Right atrium auricular region (tissue), 2 donors: ENCODE data around the gene KANK2. TPM values are rescaled to one million over a fixed set of nuclear protein-coding genes. Genes with fewer than 3 reads are reported as not detected.

ENCODE experiments used
- DNase-seq: peaks from one replicate; pipeline ENCODE4 v3.0.0-alpha.2; 2019; ENCODE audit warnings: low spot score
- H3K27ac ChIP-seq, 2 donors: fragments of 200-600 bp; sonication (generic); 1 replicate in 1 of 2; 2 replicates in 1 of 2; pipeline ENCODE4 v1.5.1; 2016 to 2019
- H3K27me3 ChIP-seq, 2 donors: fragments of 200-600 bp; sonication (generic); one replicate each; pipeline versions ENCODE4 v1.5.1 to v1.6.0; 2017 to 2019
- H3K36me3 ChIP-seq: fragments of 200-600 bp; sonication (generic); one replicate; pipeline ENCODE4 v1.5.1; 2016
- H3K4me1 ChIP-seq, 2 donors: fragments of 200-600 bp; sonication (generic); one replicate each; pipeline versions ENCODE4 v1.5.1 to v1.6.0; 2017 to 2019
- H3K4me3 ChIP-seq, 2 donors: fragments of 200-600 bp; sonication (generic); 1 replicate in 1 of 2; 2 replicates in 1 of 2; pipeline ENCODE4 v1.5.1; 2017 to 2019; ENCODE audit warnings: mild to moderate bottlenecking in 1 of 2, moderate library complexity in 1 of 2
- H3K9me3 ChIP-seq, 2 donors: fragments of 200-600 bp; sonication (generic); one replicate each; pipeline ENCODE4 v1.5.1; 2019
- total RNA-seq, 2 donors: library from RNA; depleted of rRNA; stranded (reverse); fragments of >200 nt; gene quantifications; one replicate each; pipeline ENCODE4 v1.1.0, GENCODE V29; 2016
- TF ChIP-seq, protein P1 (sequence below), 2 donors: fragments of 200-600 bp; sonication (generic); IDR thresholded peaks; one replicate each; pipeline ENCODE4 v1.5.1; 2019; ENCODE audit warnings: antibody characterized with exemption in 2 of 2

Gene KANK2
- 100 to 1,000 TPM; 445 to 622 TPM for total RNA-seq

DNA sequence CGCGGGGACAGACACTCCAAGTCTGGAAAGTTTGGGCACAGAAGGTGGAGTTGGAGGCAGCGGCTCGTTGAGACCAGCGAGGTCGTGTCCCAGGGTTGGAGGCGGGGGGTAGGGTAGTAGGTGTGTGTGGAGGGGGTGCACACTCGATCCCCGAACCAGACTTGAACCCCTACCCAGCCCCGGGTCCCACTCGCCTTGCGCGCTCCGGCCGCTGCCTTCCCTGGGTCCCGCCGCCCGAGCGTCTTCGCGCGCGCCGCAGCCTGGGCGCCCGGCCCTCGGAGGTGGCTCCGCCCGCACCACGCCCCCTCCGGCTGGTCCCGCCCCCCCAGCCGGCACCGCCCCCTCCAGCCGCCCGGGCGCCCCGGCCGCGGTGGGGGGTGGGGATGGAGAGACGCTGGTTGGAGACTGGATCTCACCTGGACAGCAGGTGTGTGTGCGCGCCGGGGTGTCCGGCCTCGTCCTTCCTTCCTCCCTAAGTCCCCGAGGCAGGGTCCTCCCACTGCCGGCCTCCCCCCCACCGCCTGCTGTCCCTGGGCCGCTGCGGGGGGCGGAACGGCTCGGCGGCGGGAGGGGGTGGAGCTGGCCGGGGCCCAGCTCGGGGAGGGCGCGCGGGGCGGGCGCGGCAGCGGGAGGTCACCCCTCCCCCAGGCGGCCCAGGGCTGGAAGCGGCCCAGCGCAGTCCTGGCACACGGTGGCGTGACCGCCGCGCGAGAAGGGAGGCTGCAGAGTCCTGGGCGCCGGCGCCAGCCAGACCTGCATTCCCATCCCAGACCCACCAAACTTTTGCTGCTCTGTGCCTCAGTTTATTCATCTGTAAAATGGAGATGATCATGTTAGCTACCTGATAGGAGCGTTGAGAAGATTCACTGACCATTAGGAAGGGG lies at the start of gene KANK2:
Gene KANK2, minus strand, starts transcription at position 255 of the 884 bp plus-strand sequence. CDS start 3,034 bp downstream, outside the sequence.
- peak within 1 kb of the TSS; percentile 95 to 96 for H3K27ac ChIP-seq
- no peaks in the 10 kb centered on the region for H3K9me3 ChIP-seq
- peak; percentile 79 for DNase-seq
- H3K4me3 ChIP-seq = peak within 1 kb of the TSS; percentile 67 to 82
- H3K36me3 ChIP-seq = peaks cover 35% of the 10 kb centered on the region
- H3K27me3 ChIP-seq = no peaks in the 10 kb centered on the region
- peaks cover 3 to 65% of the 10 kb centered on the region in 2 donors for H3K4me1 ChIP-seq
- TF ChIP-seq, protein P1, sequence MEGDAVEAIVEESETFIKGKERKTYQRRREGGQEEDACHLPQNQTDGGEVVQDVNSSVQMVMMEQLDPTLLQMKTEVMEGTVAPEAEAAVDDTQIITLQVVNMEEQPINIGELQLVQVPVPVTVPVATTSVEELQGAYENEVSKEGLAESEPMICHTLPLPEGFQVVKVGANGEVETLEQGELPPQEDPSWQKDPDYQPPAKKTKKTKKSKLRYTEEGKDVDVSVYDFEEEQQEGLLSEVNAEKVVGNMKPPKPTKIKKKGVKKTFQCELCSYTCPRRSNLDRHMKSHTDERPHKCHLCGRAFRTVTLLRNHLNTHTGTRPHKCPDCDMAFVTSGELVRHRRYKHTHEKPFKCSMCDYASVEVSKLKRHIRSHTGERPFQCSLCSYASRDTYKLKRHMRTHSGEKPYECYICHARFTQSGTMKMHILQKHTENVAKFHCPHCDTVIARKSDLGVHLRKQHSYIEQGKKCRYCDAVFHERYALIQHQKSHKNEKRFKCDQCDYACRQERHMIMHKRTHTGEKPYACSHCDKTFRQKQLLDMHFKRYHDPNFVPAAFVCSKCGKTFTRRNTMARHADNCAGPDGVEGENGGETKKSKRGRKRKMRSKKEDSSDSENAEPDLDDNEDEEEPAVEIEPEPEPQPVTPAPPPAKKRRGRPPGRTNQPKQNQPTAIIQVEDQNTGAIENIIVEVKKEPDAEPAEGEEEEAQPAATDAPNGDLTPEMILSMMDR (IDR thresholded peaks at IDR 0.05) = peak in 1 of 2 donors; percentile 30

DNA sequence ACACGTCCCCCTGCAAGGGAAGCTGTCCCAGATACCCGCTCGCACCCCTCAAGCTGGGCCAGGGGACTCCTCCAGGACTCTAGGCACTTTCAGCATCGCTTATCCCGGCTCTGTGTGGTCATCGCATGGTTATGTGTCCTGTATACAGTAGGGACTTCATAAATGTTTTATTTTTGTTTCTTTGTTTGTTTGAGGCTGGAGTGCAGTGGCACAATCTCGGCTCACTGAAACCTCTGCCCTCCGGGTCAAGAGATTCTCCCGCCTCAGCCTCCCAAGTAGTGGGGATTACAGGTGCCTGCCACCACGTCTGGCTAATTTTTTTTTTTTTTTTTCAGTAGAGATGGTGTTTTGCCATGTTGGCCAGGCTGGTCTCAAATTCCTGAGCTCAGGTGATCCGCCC lies 49.6 kb upstream of the KANK2 start:
- peaks cover 28% of the 10 kb centered on the region for H3K36me3 ChIP-seq
- peak overlapping the region; percentile 58 to 78 for H3K27ac ChIP-seq
- no peaks in the 10 kb centered on the region for H3K9me3 ChIP-seq
- DNase-seq = no peak
- no peak overlapping the region for H3K4me3 ChIP-seq
- H3K27me3 ChIP-seq = no peaks in the 10 kb centered on the region
- H3K4me1 ChIP-seq = peaks cover 0 to 30% of the 10 kb centered on the region in 2 donors
- TF ChIP-seq, protein P1 (IDR thresholded peaks at IDR 0.05) = no peak

DNA sequence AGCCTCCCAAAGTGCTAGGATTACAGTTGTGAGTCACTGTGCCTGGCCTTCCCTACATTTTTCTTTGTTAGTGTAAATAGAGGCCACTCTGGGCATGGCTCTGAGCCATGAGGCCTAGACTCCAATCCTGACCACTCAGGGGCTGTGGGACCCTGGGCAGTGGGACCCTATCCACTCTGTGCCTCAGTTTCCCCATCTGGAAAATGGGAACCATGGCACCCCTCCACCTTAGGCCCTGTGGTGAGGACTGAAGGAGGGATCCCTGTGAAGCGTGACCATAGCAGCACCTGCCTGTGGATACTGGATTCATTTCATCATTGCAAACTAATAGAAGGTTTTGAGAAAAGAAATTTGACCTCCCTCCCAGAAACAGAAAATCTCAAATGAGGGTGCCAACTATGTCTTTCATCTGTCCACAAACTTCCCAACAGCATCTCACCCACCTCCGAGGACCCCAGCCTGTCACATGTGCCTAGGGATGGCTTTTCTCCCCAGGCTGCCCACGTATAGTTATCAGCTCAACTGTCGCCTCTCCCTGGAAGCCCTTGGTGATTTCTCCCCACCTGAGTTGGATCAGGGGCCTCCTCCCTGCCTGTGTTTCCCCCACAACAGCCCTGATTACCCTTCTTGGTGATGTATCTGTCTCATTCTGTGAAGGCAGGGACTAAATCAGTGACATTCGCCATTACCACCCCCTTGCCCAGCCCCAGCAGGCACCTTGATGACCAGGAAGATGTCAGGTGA lies 47.7 kb upstream of the KANK2 start:
- TF ChIP-seq, protein P1 (IDR thresholded peaks at IDR 0.05) = no peak
- Histone ChIP-seq H3K4me3 (no peak overlapping the region), H3K9me3 (no peaks in the 10 kb centered on the region), H3K27ac (peak overlapping the region in 1 of 2 donors; percentile 31), H3K27me3 (no peaks in the 10 kb centered on the region), H3K36me3 (peaks cover 18% of the 10 kb centered on the region), H3K4me1 (peaks cover 0 to 28% of the 10 kb centered on the region in 2 donors)
- DNase-seq = no peak

DNA sequence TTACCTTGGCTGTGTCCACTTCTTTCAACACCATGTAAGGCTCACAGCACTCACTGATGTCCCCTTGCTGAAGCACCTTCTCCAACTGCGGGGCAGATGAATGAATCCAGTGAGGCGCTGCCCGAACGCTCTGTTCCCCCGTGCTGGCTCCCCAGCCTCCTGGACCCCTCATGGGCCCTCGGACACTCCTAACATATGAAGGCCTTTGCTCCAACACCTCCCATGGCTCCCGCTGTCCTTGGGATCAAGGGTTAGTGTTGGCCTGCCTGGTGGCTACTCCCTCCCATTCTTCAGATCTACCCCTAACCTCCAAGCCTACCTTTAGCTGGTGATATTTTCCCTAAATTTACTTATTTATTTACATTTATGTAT lies 46.4 kb upstream of the KANK2 start:
- Histone ChIP-seq H3K36me3 (peaks cover 25% of the 10 kb centered on the region), H3K4me3 (no peak overlapping the region)

More for the DNA sequence above, 46.4 kb upstream of the KANK2 start:
- peaks cover 0 to 28% of the 10 kb centered on the region in 2 donors for H3K4me1 ChIP-seq
- no peak for DNase-seq
- TF ChIP-seq, protein P1 (IDR thresholded peaks at IDR 0.05) = no peak
- H3K27me3 ChIP-seq = no peaks in the 10 kb centered on the region
- no peaks in the 10 kb centered on the region for H3K9me3 ChIP-seq
- peak overlapping the region; percentile 46 to 67 for H3K27ac ChIP-seq
